HG03575 (cell line): Measurements from ENCODE around the gene PHAX.
A peak's percentile ranks its signal among the peaks of the same experiment; 100 is the strongest.
"Not testable (repeated sequence)": the region's sequence is repeated elsewhere in the genome, so short reads cannot be mapped to it uniquely, and the experiment has no call there.

Source experiments
- ATAC-seq: cut with Tn5 transposase; IDR thresholded peaks from one replicate; pipeline ENCODE4 v1.9.1; 2021; ENCODE audit not compliant: unreplicated experiment, insufficient number of reproducible peaks, low FRiP score; ENCODE audit errors: extremely low read depth

The PHAX gene

DNA sequence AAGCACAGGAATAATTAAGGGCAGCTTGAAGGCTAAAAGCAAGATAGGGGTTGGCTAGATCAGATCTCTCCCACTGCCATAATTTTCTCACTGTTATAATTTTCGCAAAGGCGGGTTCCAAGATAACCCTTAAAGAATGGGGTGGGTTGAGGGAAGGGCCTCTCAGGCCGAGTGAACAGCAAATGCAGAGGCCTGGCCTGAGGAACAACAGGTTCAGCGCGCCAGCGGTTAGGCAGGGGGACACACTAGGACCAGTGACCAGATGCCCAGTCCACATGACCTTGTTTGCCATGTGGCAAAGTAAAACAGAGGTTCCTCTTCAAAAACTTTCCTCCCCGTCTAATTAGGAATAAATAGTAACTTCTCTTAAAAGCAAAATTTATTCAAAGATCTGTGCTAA, 1.2 kb upstream of the PHAX start:
- no peak for ATAC-seq

- ATAC-seq, result not testable (repeated sequence)
Measured at GRCh38 chr5:126599971-126600630, 646 bp upstream of the PHAX start.

GRCh38 chr5:126603402-126603991, 2.8 kb downstream of the PHAX start:
- no peak for ATAC-seq

- no peak for ATAC-seq
Measured at GRCh38 chr5:126605525-126605924, 4.8 kb downstream of the PHAX start.

GRCh38 chr5:126610160-126610559, 9.4 kb downstream of the PHAX start:
- no peak for ATAC-seq

DNA sequence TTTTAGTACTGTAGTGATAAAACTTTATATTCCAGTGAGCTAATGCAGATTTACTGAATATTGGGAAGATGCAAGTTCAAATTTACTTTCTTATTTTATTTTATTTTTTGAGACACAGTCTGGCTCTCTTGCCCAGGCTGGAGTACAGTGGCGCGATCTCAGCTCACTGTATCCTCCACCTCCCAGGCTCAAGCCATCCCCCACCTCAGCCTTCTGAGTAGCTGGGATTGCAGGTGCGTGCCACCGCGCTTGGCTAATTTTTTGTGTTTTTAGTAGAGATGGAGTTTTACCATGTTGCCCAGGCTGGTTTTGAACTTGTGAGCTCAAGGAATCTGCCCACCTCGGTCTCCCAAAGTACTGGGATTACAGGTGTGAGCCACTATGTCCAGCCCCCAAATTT, 9.9 kb downstream of the PHAX start:
- no peak for ATAC-seq

- ATAC-seq, result no peak
Measured at GRCh38 chr5:126613941-126614592, 13.3 kb downstream of the PHAX start.

DNA sequence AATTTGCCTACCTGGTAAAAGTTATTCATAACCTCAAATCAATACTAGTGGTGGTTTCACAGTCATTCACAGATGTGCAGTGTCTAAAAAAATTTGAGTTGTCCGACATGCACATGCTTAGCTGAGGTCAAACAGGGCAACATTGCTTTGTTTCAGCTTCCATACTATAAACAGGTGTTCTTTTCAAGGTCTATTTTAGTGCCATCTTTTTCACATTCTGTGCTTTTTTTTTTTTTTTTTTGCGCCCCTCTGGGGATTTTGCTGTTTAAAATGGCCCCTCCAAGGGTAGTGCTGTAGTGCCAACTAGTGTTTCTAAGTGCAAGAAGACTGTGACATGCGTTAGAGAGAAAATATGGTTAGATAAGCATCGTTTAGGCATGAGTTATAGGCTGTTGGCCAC, 14.5 kb downstream of the PHAX start:
- peak; percentile 98 for ATAC-seq

- not testable (repeated sequence) for ATAC-seq
Measured at GRCh38 chr5:126617603-126618002, 16.9 kb downstream of the PHAX start.

- no peak for ATAC-seq
Measured at GRCh38 chr5:126619781-126620180, 19.0 kb downstream of the PHAX start.

DNA sequence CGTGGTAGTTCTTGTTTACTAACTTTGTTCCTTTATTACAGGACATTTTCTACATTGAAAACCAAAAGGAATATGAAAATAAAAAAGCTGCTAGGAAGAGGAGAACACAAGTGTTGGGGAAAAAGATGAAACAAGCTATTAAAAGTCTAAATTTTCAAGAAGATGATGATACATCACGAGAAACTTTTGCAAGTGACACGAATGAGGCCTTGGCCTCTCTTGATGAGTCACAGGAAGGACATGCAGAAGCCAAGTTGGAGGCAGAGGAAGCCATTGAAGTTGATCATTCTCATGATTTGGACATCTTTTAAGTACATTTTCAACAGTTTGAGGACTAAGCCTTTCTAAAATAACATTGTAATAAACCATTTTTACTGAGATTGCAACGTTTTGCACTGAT, 23.8 kb downstream of the PHAX start:
- ATAC-seq, result no peak

GRCh38 chr5:126628102-126628501, 27.4 kb downstream of the PHAX start:
- ATAC-seq, result no peak

DNA sequence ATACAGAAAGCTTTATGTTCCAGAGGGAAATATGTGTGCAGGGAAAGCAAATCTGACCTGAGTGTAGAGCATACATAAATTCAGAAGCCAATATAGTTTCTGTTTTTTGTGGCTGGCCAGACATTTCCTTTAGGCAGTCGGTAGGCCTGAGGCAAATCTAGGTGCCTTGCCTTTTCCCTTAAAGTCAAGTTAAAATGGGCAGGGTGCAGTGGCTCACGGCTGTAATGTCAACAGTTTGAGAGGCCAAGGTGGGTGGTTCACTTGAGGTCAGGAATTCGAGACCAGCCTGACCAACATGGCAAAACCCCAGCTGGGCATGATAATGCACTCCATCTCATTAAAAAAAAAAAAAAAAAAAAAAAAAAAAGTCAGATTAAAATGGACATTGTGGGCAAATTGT, 31.2 kb downstream of the PHAX start:
- no peak for ATAC-seq

DNA sequence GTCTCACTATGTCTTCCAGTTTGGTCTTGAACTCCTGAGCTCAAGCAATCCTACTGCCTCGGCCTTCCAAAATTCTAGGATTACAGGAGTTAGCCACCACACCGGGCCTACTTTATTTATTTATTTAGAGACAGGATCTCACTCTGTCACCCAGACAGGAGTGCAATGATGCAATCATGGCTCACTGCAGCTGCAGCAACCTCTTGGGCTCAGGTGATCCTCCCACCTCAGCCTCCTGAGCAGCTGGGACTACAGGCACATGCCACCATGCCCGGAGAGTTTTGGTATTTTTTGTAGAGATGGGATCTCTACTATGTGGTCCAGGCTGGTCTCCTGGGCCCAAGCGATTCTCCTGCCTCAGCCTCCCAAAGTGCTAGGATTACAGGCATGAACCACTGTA, 32.8 kb downstream of the PHAX start:
- ATAC-seq, result no peak

DNA sequence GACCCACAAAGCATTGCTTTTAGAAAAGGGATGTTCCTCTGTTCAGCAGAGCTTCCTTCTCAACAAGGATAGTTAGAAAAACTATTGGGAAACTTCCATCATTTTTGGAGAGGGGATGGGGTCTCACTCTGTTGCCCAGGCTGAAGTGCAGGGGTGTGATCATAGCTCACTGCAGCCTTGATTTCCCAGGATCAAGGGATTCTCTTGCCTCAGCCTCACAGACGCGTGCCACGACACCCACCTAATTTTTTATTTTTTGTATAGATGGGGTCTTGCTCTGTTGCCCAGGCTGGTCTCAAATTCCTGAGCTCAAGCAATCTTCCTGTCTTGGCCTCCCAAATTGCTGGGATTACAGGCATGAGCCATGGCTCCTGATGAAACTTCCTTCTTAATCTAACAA, 34.8 kb downstream of the PHAX start:
- no peak for ATAC-seq

- no peak for ATAC-seq
Measured at GRCh38 chr5:126636956-126637355, 36.2 kb downstream of the PHAX start.

DNA sequence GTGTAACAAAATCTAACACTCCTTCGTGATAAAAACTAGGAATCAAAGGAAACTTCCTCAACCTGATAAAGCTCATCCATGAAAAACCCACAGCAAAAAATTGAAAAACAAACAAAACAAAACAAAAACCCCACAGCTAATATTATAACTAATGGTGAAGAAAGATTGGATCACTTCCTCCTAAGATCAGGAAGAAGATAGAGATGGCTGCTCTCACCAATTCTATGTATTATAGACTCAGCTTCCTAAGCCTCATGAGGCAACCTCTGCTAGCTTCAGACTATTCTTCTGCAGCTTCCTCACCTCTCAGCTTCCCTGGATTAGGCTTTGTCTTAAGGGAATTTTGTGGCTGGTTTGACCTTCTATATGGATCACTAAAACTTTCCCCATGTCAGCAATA, 40.1 kb downstream of the PHAX start:
- ATAC-seq, result no peak

GRCh38 chr5:126641387-126641786, 40.6 kb downstream of the PHAX start:
- ATAC-seq, result no peak

DNA sequence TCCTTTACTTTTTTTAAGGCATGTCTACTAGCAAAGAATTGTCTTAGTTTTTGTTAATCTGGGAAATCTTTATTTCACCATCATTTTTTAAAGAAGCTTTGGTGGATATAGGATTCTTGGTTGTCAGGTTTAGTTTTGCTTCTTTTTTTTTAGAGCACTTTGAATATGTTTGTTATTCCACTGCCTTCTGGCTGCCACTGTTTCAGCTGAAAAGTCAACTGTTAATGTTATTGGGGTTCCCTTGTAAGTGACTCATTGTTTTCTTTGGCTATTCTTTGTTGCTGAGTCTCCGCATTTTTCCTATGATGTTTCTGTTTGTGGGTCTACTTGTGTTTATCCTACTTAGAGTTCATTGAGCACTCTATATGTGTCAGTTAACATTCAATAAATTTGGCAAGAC, 44.4 kb downstream of the PHAX start:
- ATAC-seq, result no peak

DNA sequence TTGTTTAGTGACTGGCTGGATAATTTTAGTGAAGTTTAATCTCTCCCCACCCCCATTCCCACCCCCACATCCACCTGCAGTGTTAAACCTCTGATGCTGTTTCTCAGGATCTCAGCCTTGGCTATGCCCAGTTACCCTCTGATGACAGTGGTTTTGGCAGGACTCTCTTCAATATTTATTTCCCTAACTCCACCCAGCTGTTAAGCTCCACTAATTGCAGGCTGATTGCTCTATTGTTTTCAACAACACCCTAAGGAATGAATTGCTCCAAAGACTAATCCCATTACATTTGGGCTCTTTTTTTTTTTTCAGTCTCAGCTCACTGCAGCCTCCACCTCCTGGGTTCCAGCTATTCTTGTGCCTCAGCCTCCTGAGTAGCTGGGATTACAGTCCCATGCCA, 46.3 kb downstream of the PHAX start:
- no peak for ATAC-seq

- no peak for ATAC-seq
Measured at GRCh38 chr5:126648471-126648870, 47.7 kb downstream of the PHAX start.
